Loucy (cell line): Measurements from ENCODE around the gene PPFIBP2.

Experiments used
- H2AFZ ChIP-seq: fragments of 200-600 bp; sonication (generic); 2 replicates; pipeline ENCODE4 v1.6.0; 2016; ENCODE audit warnings: antibody characterized with exemption, mild to moderate bottlenecking, low read length, moderate library complexity
- H3F3A ChIP-seq: fragments of 200-600 bp; 2 replicates; pipeline ENCODE4 v1.6.0; 2016; ENCODE audit warnings: antibody characterized with exemption, low read depth, mild to moderate bottlenecking
- H3K27me3 ChIP-seq: fragments of 200-600 bp; sonication (generic); 2 replicates; pipeline ENCODE4 v1.6.1; 2014; ENCODE audit warnings: low read length, mild to moderate bottlenecking; ENCODE audit not compliant: insufficient read depth, poor library complexity, severe bottlenecking
- H3K36me3 ChIP-seq: fragments of 200-600 bp; sonication (generic); 2 replicates; pipeline ENCODE4 v1.6.1; 2016; ENCODE audit warnings: low read length; ENCODE audit not compliant: insufficient read depth
- H3K4me1 ChIP-seq: fragments of 200-600 bp; sonication (generic); 2 replicates; pipeline ENCODE4 v1.5.1; 2014; ENCODE audit warnings: low read length, mild to moderate bottlenecking; ENCODE audit not compliant: insufficient read depth, poor library complexity, severe bottlenecking
- H3K4me2 ChIP-seq: fragments of 200-600 bp; sonication (generic); 2 replicates; pipeline ENCODE4 v1.6.0; 2014; ENCODE audit warnings: antibody characterized with exemption, low read length, low read depth, mild to moderate bottlenecking; ENCODE audit not compliant: poor library complexity, severe bottlenecking
- H3K4me3 ChIP-seq: fragments of 200-600 bp; sonication (generic); 2 replicates; pipeline ENCODE4 v1.5.1; 2014; ENCODE audit warnings: low read length, mild to moderate bottlenecking, mixed read lengths; ENCODE audit not compliant: poor library complexity, severe bottlenecking
- H3K79me2 ChIP-seq: fragments of 200-600 bp; sonication (generic); 2 replicates; pipeline ENCODE4 v1.6.1; 2014; ENCODE audit warnings: low read length; ENCODE audit not compliant: insufficient read depth
- H3K9ac ChIP-seq: fragments of 200-600 bp; sonication (generic); 2 replicates; pipeline ENCODE4 v1.6.0; 2014; ENCODE audit warnings: mild to moderate bottlenecking, low read depth, low read length, moderate library complexity; ENCODE audit not compliant: poor library complexity, severe bottlenecking
- H3K9me2 ChIP-seq: fragments of 200-600 bp; sonication (generic); replicated peaks from 2 replicates; pipeline ENCODE4 v1.6.1; 2016; ENCODE audit warnings: low read depth, low read length, mixed read lengths
- H3K9me3 ChIP-seq: fragments of 200-600 bp; sonication (generic); 2 replicates; pipeline ENCODE4 v1.6.1; 2014; ENCODE audit warnings: mild to moderate bottlenecking, antibody characterized with exemption, low read length, low read depth; ENCODE audit not compliant: insufficient read depth
- H4K20me1 ChIP-seq: fragments of 200-600 bp; sonication (generic); 2 replicates; pipeline ENCODE4 v1.6.0; 2014; ENCODE audit warnings: antibody characterized with exemption, low read length, mild to moderate bottlenecking; ENCODE audit not compliant: insufficient read depth, poor library complexity, severe bottlenecking
- EZH2phosphoT487 ChIP-seq: fragments of 200-600 bp; IDR thresholded peaks from 2 replicates; pipeline ENCODE4 v1.6.1; 2018; ENCODE audit warnings: antibody characterized with exemption, mild to moderate bottlenecking, moderate library complexity, borderline replicate concordance
- TF ChIP-seq, protein P1 (sequence below): fragments of 200-600 bp; sonication (generic); conservative IDR thresholded peaks from 2 replicates; pipeline ENCODE4 v1.5.1; 2014; ENCODE audit warnings: mild to moderate bottlenecking, antibody characterized with exemption, low read length

The PPFIBP2 gene

DNA sequence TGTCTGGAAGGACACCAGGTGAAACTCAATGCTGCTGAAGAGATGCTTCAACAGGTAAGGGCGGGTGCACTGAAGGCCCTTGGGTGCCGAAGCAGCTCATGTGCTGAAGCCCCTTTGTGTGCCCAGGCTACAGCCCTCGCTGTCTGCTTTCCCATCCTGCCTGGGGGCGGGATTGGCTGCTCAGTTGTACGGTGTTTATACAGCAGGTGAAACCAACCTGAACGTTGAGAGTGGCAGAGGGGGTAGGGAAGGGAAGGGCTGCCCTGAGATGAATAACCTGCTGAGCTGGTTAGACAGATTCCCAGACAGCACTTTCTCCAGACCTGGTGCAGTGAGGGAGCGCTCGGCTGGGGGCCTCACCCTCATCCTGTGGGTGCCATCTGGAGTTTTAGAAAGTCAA lies 83.8 kb downstream of the PPFIBP2 start:
- Histone ChIP-seq H3K4me1 (no peaks in the 10 kb centered on the region), H3K79me2 (no peaks in the 10 kb centered on the region), H3K27me3 (no peaks in the 10 kb centered on the region), H3F3A (no peaks in the 10 kb centered on the region), H3K4me2 (no peak overlapping the region), H3K4me3 (no peak overlapping the region), H3K9me3 (no peaks in the 10 kb centered on the region), H3K9me2 (no peaks in the 10 kb centered on the region), H3K36me3 (no peaks in the 10 kb centered on the region), H2AFZ (no peak overlapping the region), H4K20me1 (no peaks in the 10 kb centered on the region), H3K9ac (no peak overlapping the region)
- TF ChIP-seq EZH2phosphoT487: no peak
- TF ChIP-seq, protein P1, sequence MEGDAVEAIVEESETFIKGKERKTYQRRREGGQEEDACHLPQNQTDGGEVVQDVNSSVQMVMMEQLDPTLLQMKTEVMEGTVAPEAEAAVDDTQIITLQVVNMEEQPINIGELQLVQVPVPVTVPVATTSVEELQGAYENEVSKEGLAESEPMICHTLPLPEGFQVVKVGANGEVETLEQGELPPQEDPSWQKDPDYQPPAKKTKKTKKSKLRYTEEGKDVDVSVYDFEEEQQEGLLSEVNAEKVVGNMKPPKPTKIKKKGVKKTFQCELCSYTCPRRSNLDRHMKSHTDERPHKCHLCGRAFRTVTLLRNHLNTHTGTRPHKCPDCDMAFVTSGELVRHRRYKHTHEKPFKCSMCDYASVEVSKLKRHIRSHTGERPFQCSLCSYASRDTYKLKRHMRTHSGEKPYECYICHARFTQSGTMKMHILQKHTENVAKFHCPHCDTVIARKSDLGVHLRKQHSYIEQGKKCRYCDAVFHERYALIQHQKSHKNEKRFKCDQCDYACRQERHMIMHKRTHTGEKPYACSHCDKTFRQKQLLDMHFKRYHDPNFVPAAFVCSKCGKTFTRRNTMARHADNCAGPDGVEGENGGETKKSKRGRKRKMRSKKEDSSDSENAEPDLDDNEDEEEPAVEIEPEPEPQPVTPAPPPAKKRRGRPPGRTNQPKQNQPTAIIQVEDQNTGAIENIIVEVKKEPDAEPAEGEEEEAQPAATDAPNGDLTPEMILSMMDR: no peak

DNA sequence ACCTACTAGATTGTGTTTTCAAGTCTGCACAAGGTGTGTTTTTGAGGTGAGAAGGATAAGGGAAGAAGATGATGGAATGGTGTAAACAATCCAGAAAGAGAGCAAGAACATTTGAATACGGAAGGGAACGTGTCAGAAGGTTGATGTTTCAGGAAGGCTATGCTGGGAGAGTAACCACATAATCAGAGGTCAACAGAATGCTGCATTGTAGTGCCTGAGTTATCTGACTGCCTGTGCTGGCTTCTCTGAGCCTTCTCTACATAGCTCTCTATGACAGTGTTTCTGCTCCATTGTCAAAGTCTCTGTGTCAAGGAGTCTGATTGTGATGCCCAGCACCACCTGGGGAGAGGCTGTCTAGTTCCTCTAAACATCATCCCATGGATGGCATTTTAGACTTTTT lies 85.4 kb downstream of the PPFIBP2 start:
- Histone ChIP-seq H3K4me2 (no peak overlapping the region), H4K20me1 (no peaks in the 10 kb centered on the region), H3F3A (no peaks in the 10 kb centered on the region), H3K9ac (no peak overlapping the region), H3K36me3 (no peaks in the 10 kb centered on the region), H3K9me3 (no peaks in the 10 kb centered on the region), H3K9me2 (no peaks in the 10 kb centered on the region), H3K27me3 (no peaks in the 10 kb centered on the region), H2AFZ (no peak overlapping the region), H3K79me2 (no peaks in the 10 kb centered on the region), H3K4me1 (no peaks in the 10 kb centered on the region), H3K4me3 (no peak overlapping the region)
- TF ChIP-seq, protein P1: no peak
- no peak for TF ChIP-seq EZH2phosphoT487

DNA sequence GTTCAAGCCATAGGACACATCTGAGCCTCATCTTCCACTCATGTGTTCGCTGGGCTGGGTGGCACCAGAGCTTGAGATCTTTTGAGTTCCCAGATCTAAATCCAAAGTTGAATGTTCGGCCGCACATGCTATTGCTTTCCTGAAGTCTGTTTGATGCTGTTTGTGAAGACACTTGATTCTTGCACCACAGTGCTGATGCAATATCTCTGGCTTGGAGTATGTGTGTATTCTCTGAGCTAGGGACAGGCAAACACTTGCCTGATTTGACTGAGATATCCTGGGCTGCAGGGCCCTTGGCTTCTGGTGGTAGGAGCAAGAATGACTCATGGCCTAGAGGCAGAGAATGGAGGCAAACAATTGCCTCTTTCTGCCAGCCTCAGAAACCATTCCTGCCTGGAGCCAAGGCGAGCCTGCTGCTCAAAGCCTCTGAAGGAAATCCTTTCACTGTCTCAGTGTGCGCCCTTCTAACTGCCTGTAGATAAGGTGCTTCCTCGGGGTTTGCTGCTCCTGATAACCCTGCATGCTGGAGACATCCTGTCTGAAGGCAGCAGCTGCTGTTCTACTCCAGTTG lies 86.5 kb downstream of the PPFIBP2 start:
- Histone ChIP-seq H3K9me3 (no peaks in the 10 kb centered on the region), H3K9me2 (no peaks in the 10 kb centered on the region), H3K4me2 (no peak overlapping the region), H2AFZ (no peak overlapping the region), H3F3A (no peaks in the 10 kb centered on the region), H3K27me3 (no peaks in the 10 kb centered on the region), H4K20me1 (no peaks in the 10 kb centered on the region), H3K79me2 (no peaks in the 10 kb centered on the region), H3K4me3 (no peak overlapping the region), H3K36me3 (no peaks in the 10 kb centered on the region), H3K4me1 (no peaks in the 10 kb centered on the region), H3K9ac (no peak overlapping the region)
- TF ChIP-seq, protein P1: no peak
- TF ChIP-seq EZH2phosphoT487: no peak
